ENCODE measurements around the gene COMMD10. TPM values are rescaled to one million over a fixed set of nuclear protein-coding genes. Genes with fewer than 3 reads are reported as not detected.
A peak's percentile ranks its signal among the peaks of the same experiment; 100 is the strongest.

Gene COMMD10
- total RNA-seq, 2 experiments from 2014 or later: 26.0 to 27.6 TPM

DNA sequence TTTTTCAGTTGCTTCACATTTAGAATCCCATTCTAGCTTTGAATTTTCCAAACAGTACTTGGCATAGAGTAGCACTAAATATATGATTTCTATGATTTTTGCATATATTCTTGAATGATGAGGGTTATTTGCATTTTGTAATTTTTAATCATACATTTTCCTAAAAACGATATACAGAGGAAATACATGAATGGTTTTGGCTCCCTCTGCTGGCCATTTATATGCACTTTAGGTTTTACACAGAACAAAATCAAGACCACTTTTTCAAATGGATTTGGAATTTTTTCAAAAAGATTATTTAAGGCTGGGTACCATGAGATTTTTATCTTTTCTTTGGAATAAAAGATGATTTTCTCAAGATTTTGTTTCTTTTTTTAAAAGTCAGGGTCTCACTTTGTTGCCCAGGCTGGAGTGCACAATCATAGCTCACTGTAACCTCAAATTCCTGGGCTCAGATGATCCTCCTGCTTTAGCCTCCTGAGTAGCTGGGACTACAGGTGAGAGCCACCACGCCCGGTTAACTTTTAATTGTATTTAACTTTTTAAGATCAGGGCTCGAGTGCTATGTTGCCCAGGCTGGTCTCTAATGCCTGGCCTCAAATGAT lies 16.7 kb upstream of the COMMD10 start:
- Mint-ChIP-seq H3K36me3 (ENCODE audit: low read depth) (no peaks in the 10 kb centered on the region), H3K27ac (no peak overlapping the region), H3K9me3 (no peaks in the 10 kb centered on the region), H3K27me3 (peaks cover 30% of the 10 kb centered on the region), H3K4me1 (ENCODE audit: low read depth) (no peaks in the 10 kb centered on the region), H3K4me3 (no peak overlapping the region)
- CTCF ChIA-PET: interaction anchor here (1.2 kb wide), 1 partner anchor 466 kb away, joined by 3 read pairs; the partner anchor contains the start of gene TICAM2
- no peaks in the 10 kb centered on the region for H3K36me3 ChIP-seq (ENCODE audit: insufficient read depth, low read length)
- TF ChIP-seq CTCF (IDR thresholded peaks at IDR 0.05): peak; percentile 74
- H3K4me3 ChIP-seq (ENCODE audit: low read length): no peak overlapping the region
- H3K27me3 ChIP-seq (ENCODE audit: control insufficient read depth in 1 of 2, insufficient read depth in 2 of 2, low read length in 2 of 2): peaks cover 0 to 17% of the 10 kb centered on the region in 2 experiments
- POLR2A ChIA-PET: no interaction called here
- ATAC-seq (ENCODE audit: poor library complexity): peak; percentile 58
- H3K27ac ChIP-seq (ENCODE audit: low read depth in 1 of 2, low read length in 2 of 2): no peak overlapping the region
- no peaks in the 10 kb centered on the region for H3K9me3 ChIP-seq (ENCODE audit: control insufficient read depth in 1 of 2, insufficient read depth in 1 of 2, low read length in 2 of 2)
- peak in 5 of 14 experiments; percentile 6 to 78 (median 56) for DNase-seq
- H3K4me1 ChIP-seq (ENCODE audit: insufficient read depth, low read length): no peaks in the 10 kb centered on the region
- intact Hi-C loops (cut with DNase I, micrococcal nuclease): loop anchor here (1.0 to 5.0 kb wide), 3 partner anchors 434 to 759 kb away; no protein-coding TSS in a partner anchor

DNA sequence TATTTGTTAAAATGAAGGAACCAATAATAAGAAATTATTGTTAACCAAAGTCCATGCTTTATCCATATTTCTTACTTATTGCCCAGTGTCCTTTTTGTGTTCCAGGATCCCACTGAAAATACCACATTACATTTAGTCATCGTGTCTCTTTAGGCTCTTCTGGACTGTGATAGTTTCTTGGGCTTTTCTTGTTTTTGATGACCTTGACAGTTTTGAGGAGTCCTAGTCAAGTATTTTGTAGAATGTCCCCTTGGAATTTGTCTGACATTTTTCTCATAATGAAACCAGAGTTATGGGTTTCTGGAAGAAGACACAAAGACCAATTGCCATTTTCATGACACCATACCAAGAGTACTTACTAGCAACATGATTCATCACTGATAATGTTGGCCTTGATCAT lies 13.6 kb upstream of the COMMD10 start:
- H3K27me3 Mint-ChIP-seq: peaks cover 35% of the 10 kb centered on the region
- Histone ChIP-seq H3K36me3 (ENCODE audit: insufficient read depth, low read length) (no peaks in the 10 kb centered on the region), H3K4me3 (ENCODE audit: low read length) (no peak overlapping the region), H3K27ac (ENCODE audit: low read depth in 1 of 2, low read length in 2 of 2) (no peak overlapping the region), H3K4me1 (ENCODE audit: insufficient read depth, low read length) (no peaks in the 10 kb centered on the region), H3K9me3 (ENCODE audit: control insufficient read depth in 1 of 2, insufficient read depth in 1 of 2, low read length in 2 of 2) (no peaks in the 10 kb centered on the region), H3K27me3 (ENCODE audit: control insufficient read depth in 1 of 2, insufficient read depth in 2 of 2, low read length in 2 of 2) (peaks cover 0 to 16% of the 10 kb centered on the region in 2 experiments)
- H3K4me1 Mint-ChIP-seq (ENCODE audit: low read depth): no peaks in the 10 kb centered on the region
- no peak for TF ChIP-seq CTCF (IDR thresholded peaks at IDR 0.05)
- no peak for ATAC-seq (ENCODE audit: poor library complexity)
- no peak for DNase-seq
- no peaks in the 10 kb centered on the region for H3K9me3 Mint-ChIP-seq
- intact Hi-C loops (cut with DNase I, micrococcal nuclease): no loop called here
- H3K4me3 Mint-ChIP-seq: no peak overlapping the region
- ChIA-PET CTCF (no interaction called here), POLR2A (no interaction called here)
- H3K27ac Mint-ChIP-seq: no peak overlapping the region
- H3K36me3 Mint-ChIP-seq (ENCODE audit: low read depth): no peaks in the 10 kb centered on the region

GRCh38 chr5:116075191-116075831 lies 9.5 kb upstream of the COMMD10 start:
- ATAC-seq (ENCODE audit: poor library complexity) (no peak), DNase-seq (peak in 2 of 14 experiments; percentile 10 to 29)
- no peaks in the 10 kb centered on the region for H3K4me1 Mint-ChIP-seq (ENCODE audit: low read depth)
- ChIA-PET POLR2A (no interaction called here), CTCF (no interaction called here)
- TF ChIP-seq CTCF (IDR thresholded peaks at IDR 0.05): no peak
- no peaks in the 10 kb centered on the region for H3K36me3 ChIP-seq (ENCODE audit: insufficient read depth, low read length)
- no peak overlapping the region for H3K27ac Mint-ChIP-seq
- H3K27ac ChIP-seq (ENCODE audit: low read depth in 1 of 2, low read length in 2 of 2): no peak overlapping the region
- no peaks in the 10 kb centered on the region for H3K9me3 ChIP-seq (ENCODE audit: control insufficient read depth in 1 of 2, insufficient read depth in 1 of 2, low read length in 2 of 2)
- no peak overlapping the region for H3K4me3 Mint-ChIP-seq
- intact Hi-C loops (cut with DNase I, micrococcal nuclease): no loop called here
- H3K27me3 Mint-ChIP-seq: peaks cover 28% of the 10 kb centered on the region
- H3K27me3 ChIP-seq (ENCODE audit: control insufficient read depth in 1 of 2, insufficient read depth in 2 of 2, low read length in 2 of 2): peaks cover 0 to 7% of the 10 kb centered on the region in 2 experiments
- H3K4me3 ChIP-seq (ENCODE audit: low read length): no peak overlapping the region
- H3K9me3 Mint-ChIP-seq: no peaks in the 10 kb centered on the region
- peaks cover 8% of the 10 kb centered on the region for H3K36me3 Mint-ChIP-seq (ENCODE audit: low read depth)
- no peaks in the 10 kb centered on the region for H3K4me1 ChIP-seq (ENCODE audit: insufficient read depth, low read length)

Data from CD4-positive, alpha-beta T cell (primary cell).